ENCODE measurements around the gene MGAT2.
"Not testable (repeated sequence)": the region's sequence is repeated elsewhere in the genome, so short reads cannot be mapped to it uniquely, and the experiment has no call there.

The MGAT2 gene

DNA sequence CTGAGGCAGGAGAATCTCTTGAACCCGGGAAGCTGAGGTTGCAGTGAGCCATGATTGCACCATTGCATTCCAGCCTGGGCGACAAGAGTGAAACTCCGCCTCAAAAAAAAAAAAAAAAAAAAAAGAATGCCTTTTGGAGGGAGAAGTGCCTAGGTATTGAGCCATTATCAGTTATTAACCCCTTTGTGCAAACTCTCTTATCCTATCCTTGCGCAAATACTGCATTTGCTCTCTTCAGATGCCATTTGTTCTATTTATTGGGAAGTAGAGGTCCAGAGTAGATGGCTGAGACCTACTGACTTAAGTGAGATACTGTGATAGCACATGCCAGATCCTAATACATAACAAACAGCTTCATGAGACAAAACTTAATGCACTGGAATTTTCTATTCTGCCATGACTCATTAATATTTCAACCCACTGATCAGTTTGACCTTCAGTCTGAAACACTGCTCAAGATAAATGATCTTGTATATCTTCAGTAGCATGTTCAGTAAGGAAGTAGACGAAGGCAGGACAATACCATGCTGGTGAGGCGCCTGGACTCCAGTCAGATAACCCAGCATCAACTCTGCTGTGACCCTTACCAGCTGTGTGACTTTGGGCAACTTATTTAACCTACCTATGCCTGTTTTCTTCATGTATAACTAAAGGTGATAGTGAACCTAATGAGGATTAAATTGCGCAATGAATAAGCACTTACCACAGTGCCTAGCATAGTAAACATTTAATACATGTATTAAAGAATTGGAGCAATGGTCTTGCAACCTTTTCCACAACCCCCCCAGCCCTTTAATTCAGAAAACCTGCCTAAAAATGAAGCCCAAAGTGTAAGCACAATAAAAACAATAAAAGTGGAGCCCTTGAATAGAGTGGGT lies 20.2 kb downstream of the MGAT2 start:
- TF ChIP-seq, protein P1, sequence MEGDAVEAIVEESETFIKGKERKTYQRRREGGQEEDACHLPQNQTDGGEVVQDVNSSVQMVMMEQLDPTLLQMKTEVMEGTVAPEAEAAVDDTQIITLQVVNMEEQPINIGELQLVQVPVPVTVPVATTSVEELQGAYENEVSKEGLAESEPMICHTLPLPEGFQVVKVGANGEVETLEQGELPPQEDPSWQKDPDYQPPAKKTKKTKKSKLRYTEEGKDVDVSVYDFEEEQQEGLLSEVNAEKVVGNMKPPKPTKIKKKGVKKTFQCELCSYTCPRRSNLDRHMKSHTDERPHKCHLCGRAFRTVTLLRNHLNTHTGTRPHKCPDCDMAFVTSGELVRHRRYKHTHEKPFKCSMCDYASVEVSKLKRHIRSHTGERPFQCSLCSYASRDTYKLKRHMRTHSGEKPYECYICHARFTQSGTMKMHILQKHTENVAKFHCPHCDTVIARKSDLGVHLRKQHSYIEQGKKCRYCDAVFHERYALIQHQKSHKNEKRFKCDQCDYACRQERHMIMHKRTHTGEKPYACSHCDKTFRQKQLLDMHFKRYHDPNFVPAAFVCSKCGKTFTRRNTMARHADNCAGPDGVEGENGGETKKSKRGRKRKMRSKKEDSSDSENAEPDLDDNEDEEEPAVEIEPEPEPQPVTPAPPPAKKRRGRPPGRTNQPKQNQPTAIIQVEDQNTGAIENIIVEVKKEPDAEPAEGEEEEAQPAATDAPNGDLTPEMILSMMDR (conservative IDR thresholded peaks at IDR 0.05; ENCODE audit: low read length): no peak
- H3K4me3 ChIP-seq (ENCODE audit: low read length): no peak overlapping the region
- no peak for DNase-seq (ENCODE audit: low read depth)

DNA sequence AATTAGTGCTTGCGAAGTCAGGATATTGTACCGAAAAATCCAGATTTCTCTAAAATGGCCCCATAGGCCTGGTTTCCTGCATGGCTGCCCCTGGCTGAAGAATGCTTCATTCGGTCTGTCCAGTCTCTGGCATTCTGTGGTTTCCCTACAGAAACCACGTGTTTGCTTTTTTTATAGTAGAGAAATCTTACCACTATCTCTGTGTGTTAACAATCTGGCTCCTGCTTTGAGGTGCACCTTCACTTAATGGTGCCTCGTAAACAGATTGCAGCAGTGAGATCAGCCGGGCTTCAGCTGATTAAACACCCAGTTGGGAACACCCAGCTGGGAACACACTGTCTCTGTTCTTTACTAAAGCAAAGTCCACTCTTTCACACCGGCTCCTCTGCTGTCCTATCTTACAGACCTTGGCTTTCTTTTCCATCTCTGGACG lies 21.1 kb downstream of the MGAT2 start:
- H3K4me3 ChIP-seq (ENCODE audit: low read length): no peak overlapping the region
- DNase-seq (ENCODE audit: low read depth): peak; percentile 27
- TF ChIP-seq, protein P1 (conservative IDR thresholded peaks at IDR 0.05; ENCODE audit: low read length): no peak

DNA sequence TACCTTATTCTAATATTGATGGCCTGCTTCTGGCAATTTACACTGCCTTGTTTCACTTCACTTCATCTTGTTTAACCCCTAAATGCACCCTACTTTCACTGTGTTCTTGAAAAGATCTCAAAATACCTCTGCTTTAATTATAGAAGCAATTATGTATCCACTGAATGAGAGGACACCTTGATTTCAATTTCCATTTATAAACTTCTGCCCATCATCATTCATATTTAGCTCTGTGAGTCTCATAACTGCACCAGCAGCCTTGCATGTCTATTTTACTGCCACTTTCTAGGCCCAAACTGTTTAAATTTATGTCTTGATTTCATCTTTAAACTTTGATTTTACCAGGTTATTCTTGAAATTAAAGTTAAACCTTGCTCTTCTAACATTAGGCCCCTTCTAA lies 21.6 kb downstream of the MGAT2 start:
- TF ChIP-seq, protein P1 (conservative IDR thresholded peaks at IDR 0.05; ENCODE audit: low read length): no peak
- DNase-seq (ENCODE audit: low read depth): no peak
- no peak overlapping the region for H3K4me3 ChIP-seq (ENCODE audit: low read length)

DNA sequence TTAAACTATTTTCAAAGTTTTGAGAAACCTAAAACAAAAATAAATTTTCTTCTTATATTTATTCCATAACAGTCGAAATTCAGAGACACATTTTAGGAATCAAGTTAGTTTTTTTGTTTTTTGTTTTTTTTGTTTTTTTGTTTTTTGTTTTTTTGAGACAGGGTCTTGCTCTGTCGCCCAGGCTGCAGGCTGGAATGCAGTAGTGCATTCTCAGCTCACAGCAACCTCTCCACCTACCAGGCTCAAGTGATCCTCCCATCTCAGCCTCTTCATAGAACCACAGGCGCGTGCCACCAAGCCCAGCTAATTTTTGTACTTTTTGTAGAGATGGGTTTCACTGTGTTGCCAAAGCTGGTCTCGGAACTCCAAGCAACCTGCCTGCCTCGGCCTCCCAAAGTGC lies 32.9 kb downstream of the MGAT2 start:
- H3K4me3 ChIP-seq (ENCODE audit: low read length): no peak overlapping the region
- TF ChIP-seq, protein P1 (conservative IDR thresholded peaks at IDR 0.05; ENCODE audit: low read length): no peak
- no peak for DNase-seq (ENCODE audit: low read depth)

DNA sequence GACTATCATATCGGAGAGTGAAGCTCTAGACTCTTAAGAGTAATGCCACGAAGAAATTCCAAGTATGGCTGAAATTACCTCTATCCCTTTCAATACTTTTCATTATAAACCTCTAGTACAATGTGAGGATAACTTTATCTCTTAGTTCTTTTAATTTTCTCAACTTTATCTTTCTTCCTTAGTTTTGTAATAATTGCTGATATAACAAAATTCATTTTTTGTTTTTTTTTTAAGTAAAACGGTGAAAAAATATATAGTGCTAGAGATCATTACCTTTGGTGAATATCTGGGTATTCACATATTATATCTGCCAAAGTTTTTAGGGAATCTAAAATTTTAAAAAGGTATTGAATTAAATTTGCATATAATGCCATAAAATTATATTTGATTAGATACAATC lies 33.9 kb downstream of the MGAT2 start:
- DNase-seq (ENCODE audit: low read depth): no peak
- TF ChIP-seq, protein P1 (conservative IDR thresholded peaks at IDR 0.05; ENCODE audit: low read length): no peak
- no peak overlapping the region for H3K4me3 ChIP-seq (ENCODE audit: low read length)

DNA sequence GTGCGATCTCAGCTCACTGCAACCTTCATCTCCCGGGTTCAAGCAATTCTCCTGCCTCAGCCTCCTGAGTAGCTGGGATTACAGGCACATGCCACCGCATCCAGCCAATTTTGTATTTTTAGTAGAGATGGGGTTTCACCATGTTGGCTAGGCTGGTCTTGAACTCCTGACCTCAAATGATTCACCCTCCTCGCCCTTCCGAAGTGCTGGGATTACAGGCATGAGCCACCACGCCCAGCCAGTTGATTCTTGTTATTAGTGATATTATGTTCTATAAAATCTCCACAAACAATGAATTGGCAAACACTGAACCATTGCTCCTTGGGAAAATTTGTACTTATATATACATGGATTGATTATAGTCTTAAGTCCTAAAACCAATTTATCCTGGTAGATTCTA lies 36.9 kb downstream of the MGAT2 start:
- DNase-seq (ENCODE audit: low read depth); H3K4me3 ChIP-seq (ENCODE audit: low read length): not testable (repeated sequence)

DNA sequence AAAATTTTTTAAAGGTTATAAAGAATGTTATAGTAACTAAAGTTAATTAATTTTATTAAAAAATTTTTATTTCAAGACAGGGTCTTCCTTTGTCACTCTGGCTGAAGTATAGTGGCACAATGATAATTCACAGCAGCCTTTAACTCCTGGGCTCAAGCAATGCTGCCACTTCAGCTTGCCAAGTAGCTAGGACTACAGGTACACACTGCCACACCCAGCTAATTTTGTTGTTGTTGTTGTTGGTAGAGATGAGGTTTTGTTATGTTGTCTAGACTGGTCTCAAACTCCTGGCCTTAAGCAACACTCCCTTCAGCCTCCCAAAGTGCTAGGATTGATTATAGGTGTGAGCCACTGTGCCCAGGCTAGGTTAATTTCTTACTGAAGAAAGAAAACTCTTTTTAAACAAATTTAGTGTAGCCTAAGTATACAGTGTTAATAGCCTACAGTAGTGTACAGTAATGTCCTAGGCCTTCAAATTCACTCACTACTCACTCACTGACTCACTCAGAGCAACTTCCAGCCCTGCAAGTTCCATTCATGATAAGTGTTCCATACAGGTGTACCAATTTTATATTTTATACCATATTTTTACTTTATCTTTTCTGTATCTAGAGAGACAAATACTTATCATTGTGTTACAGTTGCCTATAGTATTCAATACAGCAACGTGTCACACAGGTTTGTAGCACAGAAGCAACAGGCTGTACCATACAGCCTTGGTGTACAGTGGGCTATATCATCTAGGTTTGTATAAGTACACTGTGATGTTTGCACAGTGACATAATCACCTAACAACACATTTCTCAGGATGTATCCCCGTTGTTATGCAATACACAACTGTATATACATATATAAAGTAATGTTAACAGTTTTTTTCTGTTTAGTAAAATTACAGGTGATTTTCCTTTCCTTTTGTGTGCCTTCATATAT lies 39.2 kb downstream of the MGAT2 start:
- H3K4me3 ChIP-seq (ENCODE audit: low read length): no peak overlapping the region
- DNase-seq (ENCODE audit: low read depth): no peak
- TF ChIP-seq, protein P1 (conservative IDR thresholded peaks at IDR 0.05; ENCODE audit: low read length): no peak

All from AG10803 (cell line).